Heart left ventricle (tissue), 16 donors: ENCODE data around the gene TDO2. TPM values are rescaled to one million over a fixed set of nuclear protein-coding genes. Genes with fewer than 3 reads are reported as not detected.
"Not testable (repeated sequence)": the region's sequence is repeated elsewhere in the genome, so short reads cannot be mapped to it uniquely, and the experiment has no call there.

Experiments
- ATAC-seq, 4 donors: fragments of 200-7000 bp; cut with Tn5 transposase; one replicate each; pipeline ENCODE4 v1.9.1; 2020 to 2022; ENCODE audit warnings: moderate library complexity in 4 of 4, mild to moderate bottlenecking in 3 of 4, moderate number of reproducible peaks in 1 of 4
- DNase-seq, 5 donors: peaks; one replicate each; pipeline ENCODE4 v3.0.0-alpha.2; 2020
- H3K27ac ChIP-seq, 12 donors: fragments of 200-600 bp; sonication (generic) in 4 of 12; one replicate each; pipeline versions ENCODE4 v1.5.0 to v1.8.0; 2016 to 2022; ENCODE audit warnings: mild to moderate bottlenecking in 2 of 12
- H3K27me3 ChIP-seq, 9 donors: fragments of 200-600 bp; sonication (generic) in 2 of 9; one replicate each; pipeline versions ENCODE4 v1.5.1 to v1.8.0; 2016 to 2022; ENCODE audit warnings: mild to moderate bottlenecking in 3 of 9
- H3K36me3 ChIP-seq, 9 donors: fragments of 200-600 bp; sonication (generic) in 2 of 9; one replicate each; pipeline versions ENCODE4 v1.5.0 to v1.8.0; 2018 to 2022; ENCODE audit warnings: mild to moderate bottlenecking in 2 of 9
- H3K4me1 ChIP-seq, 12 donors: fragments of 200-600 bp; sonication (generic) in 4 of 12; one replicate each; pipeline versions ENCODE4 v1.5.0 to v1.8.0; 2016 to 2022; ENCODE audit warnings: mild to moderate bottlenecking in 3 of 12
- H3K4me3 ChIP-seq, 12 donors: fragments of 200-600 bp; sonication (generic) in 4 of 12; one replicate each; pipeline versions ENCODE4 v1.5.0 to v1.8.0; 2017 to 2022; ENCODE audit warnings: mild to moderate bottlenecking in 9 of 12, moderate library complexity in 4 of 12
- H3K9me3 ChIP-seq, 12 donors: fragments of 200-600 bp; sonication (generic) in 4 of 12; one replicate each; pipeline versions ENCODE4 v1.5.0 to v1.8.0; 2016 to 2022; ENCODE audit warnings: mild to moderate bottlenecking in 1 of 12
- POLR2A ChIP-seq, 2 donors: fragments of 450-650 bp; IDR thresholded peaks; one replicate each; pipeline ENCODE4 v1.6.1; 2017; ENCODE audit warnings: antibody characterized with exemption in 2 of 2, mild to moderate bottlenecking in 2 of 2, moderate library complexity in 2 of 2
- WGBS, 4 donors: extraction: QIAGEN DNeasy Blood & Tissue Kit in 2 of 4; methylation state at CpG; one replicate each; pipeline versions ENCODE4 v1.1.5 to v1.1.7; 2013 to 2018; 5-methylcytosine and 5-hydroxymethylcytosine counted together
- intact Hi-C, 10 donors: fragments of 100-400 bp; cut with DNase I; formaldehyde crosslinking; loops; one replicate each; pipeline versions ENCODE4 v1.11.1 to v1.14.2; 2022
- polyA plus RNA-seq, 2 donors: library from polyadenylated mRNA; stranded (reverse); fragments of 200-250 nt; gene quantifications; one replicate each; pipeline ENCODE4 v1.2.3, GENCODE V29; 2013
- total RNA-seq, 9 donors: library from RNA; depleted of rRNA in 2 of 9; stranded (reverse); fragments of >200 nt in 2 of 9; fragmentation: NEBNext Ultra II Directional in 3 of 9; extraction: Animal tissue kit (Norgen Biotek cat#: 25700) in 3 of 9; gene quantifications; one replicate each; pipeline versions ENCODE4 v1.1.0 to v1.2.4, GENCODE V29; 2016 to 2023
- TF ChIP-seq, protein P1 (sequence below), 12 donors: fragments of 200-600 bp; sonication (generic) in 4 of 12; IDR thresholded peaks; one replicate each; pipeline versions ENCODE4 v1.5.0 to v1.8.0; 2018 to 2022; ENCODE audit warnings: antibody characterized with exemption in 12 of 12, mild to moderate bottlenecking in 5 of 12
- donor health status: ischemic (EF 13 %, LVEDD 7.1; RV severe dilation, severe dysfunction).
- donor health status: healthy with polysubstance abuse.
- donor health status: DM: no; HTN: yes; CAD: no.
- donor health status: DM: no; HTN: no; CAD: no.
- donor health status: ischemic (EF 25% LVEDD 6.9; RV normal size, moderate dysfunction).
- donor health status: ischemic (EF 25% LVEDD 5.7; RV mildly dilated, moderate dysfunction).
- donor health status: healthy.
- donor health status: DM: yes; HTN: yes; CAD: no.
- donor health status: ischemic (EF 35%, LVEDD 5.7; RV mildly dilated, moderate dysfunction).
- donor health status: nonischemic (EF 11% LVEDD 7.7; RV severe dilation, severe dysfunction).
- donor health status: DM: yes; HTN: yes; CAD: no.
- donor health status: PGD.
- donor health status: ischemic (EF 29% LVEDD 5.4; RV normal size, mild dysfunction).
- donor health status: nonischemic (EF 23%, LVEDD 6.1; RV moderate dilation, normal function).

The TDO2 gene
- total and polyA plus RNA-seq, 11 donors = 0.04 to 1.5 (median 0.24) TPM; not detected in 7

DNA sequence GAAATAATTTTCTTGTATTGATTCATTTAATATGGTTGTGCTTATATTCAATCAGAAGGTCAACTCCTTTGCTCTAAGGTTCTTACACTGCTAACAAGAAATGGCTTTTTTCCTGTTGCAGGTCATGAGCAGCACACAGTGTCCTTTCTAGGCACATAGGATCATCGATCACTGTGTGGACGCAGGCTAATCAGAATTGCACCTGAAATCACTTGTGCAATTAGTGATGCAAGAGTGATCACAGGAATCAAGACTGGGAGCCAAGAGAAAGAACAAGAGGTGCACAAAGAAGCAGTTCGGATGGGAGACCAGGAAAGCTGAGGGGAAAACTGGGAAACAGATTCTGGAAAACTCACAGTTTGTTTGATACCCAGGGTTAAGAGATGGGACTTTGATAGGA is 21.1 kb downstream of the TDO2 start:
- Histone ChIP-seq H3K4me1 (no peaks in the 10 kb centered on the region), H3K4me3 (no peak overlapping the region), H3K27ac (no peak overlapping the region), H3K36me3 (peaks cover 0 to 58% (median 25%) of the 10 kb centered on the region in 9 donors), H3K27me3 (no peaks in the 10 kb centered on the region), H3K9me3 (no peaks in the 10 kb centered on the region)
- DNase-seq = no peak
- intact Hi-C loops = no loop called here
- WGBS, 4 donors = 59 to 64% (median 61%) methylated on average over 3 of the region's 3 CpGs
- ATAC-seq = no peak
- TF ChIP-seq, protein P1, sequence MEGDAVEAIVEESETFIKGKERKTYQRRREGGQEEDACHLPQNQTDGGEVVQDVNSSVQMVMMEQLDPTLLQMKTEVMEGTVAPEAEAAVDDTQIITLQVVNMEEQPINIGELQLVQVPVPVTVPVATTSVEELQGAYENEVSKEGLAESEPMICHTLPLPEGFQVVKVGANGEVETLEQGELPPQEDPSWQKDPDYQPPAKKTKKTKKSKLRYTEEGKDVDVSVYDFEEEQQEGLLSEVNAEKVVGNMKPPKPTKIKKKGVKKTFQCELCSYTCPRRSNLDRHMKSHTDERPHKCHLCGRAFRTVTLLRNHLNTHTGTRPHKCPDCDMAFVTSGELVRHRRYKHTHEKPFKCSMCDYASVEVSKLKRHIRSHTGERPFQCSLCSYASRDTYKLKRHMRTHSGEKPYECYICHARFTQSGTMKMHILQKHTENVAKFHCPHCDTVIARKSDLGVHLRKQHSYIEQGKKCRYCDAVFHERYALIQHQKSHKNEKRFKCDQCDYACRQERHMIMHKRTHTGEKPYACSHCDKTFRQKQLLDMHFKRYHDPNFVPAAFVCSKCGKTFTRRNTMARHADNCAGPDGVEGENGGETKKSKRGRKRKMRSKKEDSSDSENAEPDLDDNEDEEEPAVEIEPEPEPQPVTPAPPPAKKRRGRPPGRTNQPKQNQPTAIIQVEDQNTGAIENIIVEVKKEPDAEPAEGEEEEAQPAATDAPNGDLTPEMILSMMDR (IDR thresholded peaks at IDR 0.05) = no peak
- no peak for TF ChIP-seq POLR2A (IDR thresholded peaks at IDR 0.05)

DNA sequence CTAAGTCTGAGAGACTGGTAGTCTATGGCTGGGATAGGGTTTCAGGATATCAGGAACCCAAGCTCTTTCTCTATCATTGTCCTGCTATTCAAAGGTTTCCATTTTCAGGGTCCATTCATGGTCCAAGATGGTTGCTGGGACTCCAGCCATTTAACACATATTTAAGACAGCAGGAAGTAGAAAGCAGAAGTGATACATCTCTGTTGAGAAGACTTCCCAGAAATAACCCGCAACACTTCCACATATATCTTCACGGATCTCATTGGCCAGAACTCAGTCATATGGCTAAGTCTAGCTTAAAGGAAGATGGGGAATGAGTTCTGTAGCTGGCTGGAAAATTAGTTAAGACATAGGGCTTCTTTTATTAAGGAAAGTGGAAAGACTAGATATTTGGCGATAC is 26.3 kb downstream of the TDO2 start:
- no peak for TF ChIP-seq POLR2A (IDR thresholded peaks at IDR 0.05)
- TF ChIP-seq, protein P1 (IDR thresholded peaks at IDR 0.05) = no peak
- WGBS, 4 donors = 95 to 97% (median 96%) methylated on average over 3 of the region's 3 CpGs
- Histone ChIP-seq H3K27ac (no peak overlapping the region), H3K4me3 (no peak overlapping the region), H3K27me3 (no peaks in the 10 kb centered on the region), H3K36me3 (peaks cover 0 to 54% (median 24%) of the 10 kb centered on the region in 9 donors), H3K9me3 (no peaks in the 10 kb centered on the region), H3K4me1 (no peaks in the 10 kb centered on the region)
- intact Hi-C loops = no loop called here
- ATAC-seq (no peak), DNase-seq (no peak)

DNA sequence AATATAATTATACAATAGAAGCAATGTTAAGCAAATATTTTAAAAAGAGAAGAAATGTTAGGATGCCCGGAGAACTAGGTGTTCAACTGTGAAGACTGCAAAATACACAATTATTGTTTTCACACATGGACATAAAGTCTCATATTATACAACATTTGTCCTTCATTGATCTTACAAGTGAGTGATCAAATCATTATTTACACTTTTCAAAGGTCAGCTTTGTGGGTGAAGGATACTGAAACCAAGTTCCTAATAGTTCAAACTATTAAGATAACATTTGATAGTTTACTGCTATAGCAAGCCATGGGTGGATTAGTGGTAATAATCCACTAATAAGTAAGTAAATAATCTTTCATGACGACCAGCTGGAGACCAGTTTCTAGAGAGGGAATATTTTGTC is 26.8 kb downstream of the TDO2 start:
- peaks cover 0 to 49% (median 19%) of the 10 kb centered on the region in 9 donors for H3K36me3 ChIP-seq
- 82 to 90% (median 87%) methylated on average over 2 of the region's 2 CpGs for WGBS, 4 donors
- intact Hi-C loops = no loop called here
- DNase-seq (no peak), ATAC-seq (no peak)
- no peak overlapping the region for H3K27ac ChIP-seq
- H3K27me3 ChIP-seq = no peaks in the 10 kb centered on the region
- no peaks in the 10 kb centered on the region for H3K4me1 ChIP-seq
- no peaks in the 10 kb centered on the region for H3K9me3 ChIP-seq
- no peak for TF ChIP-seq POLR2A (IDR thresholded peaks at IDR 0.05)
- TF ChIP-seq, protein P1 (IDR thresholded peaks at IDR 0.05) = no peak
- no peak overlapping the region for H3K4me3 ChIP-seq

DNA sequence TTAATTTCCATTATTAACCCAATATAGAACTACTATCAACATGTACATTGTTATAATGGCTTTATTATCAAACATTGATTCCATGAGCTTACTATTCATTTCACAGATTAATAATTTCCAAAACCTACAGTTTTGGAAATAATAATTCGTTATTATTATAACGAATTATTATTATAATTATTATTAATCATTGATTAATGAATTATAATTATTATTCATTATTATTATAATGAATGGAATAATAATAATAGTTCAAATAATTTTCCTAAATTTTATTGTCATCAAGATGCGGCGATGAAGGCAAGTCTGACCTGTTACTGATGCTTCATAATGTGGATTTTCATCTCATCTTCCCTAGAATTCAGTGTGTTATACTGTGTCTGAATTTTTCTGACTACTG is 28.1 kb downstream of the TDO2 start:
- no peak for TF ChIP-seq POLR2A (IDR thresholded peaks at IDR 0.05)
- TF ChIP-seq, protein P1 (IDR thresholded peaks at IDR 0.05) = no peak
- ATAC-seq (no peak), DNase-seq (no peak)
- no peak overlapping the region for H3K27ac ChIP-seq
- no peak overlapping the region for H3K4me3 ChIP-seq
- WGBS, 4 donors = 92 to 94% (median 93%) methylated on average over 4 of the region's 4 CpGs
- no peaks in the 10 kb centered on the region for H3K4me1 ChIP-seq
- no peaks in the 10 kb centered on the region for H3K27me3 ChIP-seq
- intact Hi-C loops = no loop called here
- H3K36me3 ChIP-seq = peaks cover 0 to 45% (median 19%) of the 10 kb centered on the region in 9 donors
- H3K9me3 ChIP-seq = no peaks in the 10 kb centered on the region

DNA sequence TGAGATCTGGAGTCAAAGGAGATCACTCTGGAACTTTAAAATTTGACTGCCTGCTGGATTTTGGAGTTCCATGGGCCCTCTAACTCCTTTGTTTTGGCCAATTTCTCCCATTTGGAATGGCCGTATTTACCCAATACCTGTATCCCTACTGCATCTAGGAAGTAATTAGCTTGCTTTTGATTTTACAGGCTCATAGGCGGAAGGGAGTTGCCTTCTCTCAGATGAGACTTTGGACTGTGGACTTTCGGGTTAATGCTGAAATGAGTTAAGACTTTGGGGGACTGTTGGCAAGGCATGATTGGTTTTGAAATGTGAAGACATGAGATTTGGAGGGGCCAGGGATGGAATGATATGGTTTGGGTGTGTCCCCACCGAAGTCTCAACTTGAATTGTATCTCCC is 31.1 kb downstream of the TDO2 start:
- not testable (repeated sequence) for ATAC-seq
- WGBS, 4 donors = 92 to 97% (median 96%) methylated on average over 4 of the region's 4 CpGs

More for the DNA sequence above, 31.1 kb downstream of the TDO2 start:
- not testable (repeated sequence) for H3K27me3 ChIP-seq, H3K4me3 ChIP-seq, DNase-seq, H3K9me3 ChIP-seq, H3K27ac ChIP-seq, H3K4me1 ChIP-seq
- intact Hi-C loops = loop anchor here in 1 of 10 donors (5.0 kb wide), 1 partner anchor 122 kb away; no protein-coding TSS in a partner anchor
- H3K36me3 ChIP-seq = peaks cover 0 to 42% (median 26%) of the 10 kb centered on the region in 9 donors
